D341Med (cell line): ENCODE data around the gene PIK3CB.
"Not testable (repeated sequence)": the region's sequence is repeated elsewhere in the genome, so short reads cannot be mapped to it uniquely, and the experiment has no call there.

Experiments
- DNase-seq: peaks from one replicate; pipeline ENCODE4 v3.0.0; 2012; ENCODE audit warnings: low spot score

PIK3CB gene

DNA sequence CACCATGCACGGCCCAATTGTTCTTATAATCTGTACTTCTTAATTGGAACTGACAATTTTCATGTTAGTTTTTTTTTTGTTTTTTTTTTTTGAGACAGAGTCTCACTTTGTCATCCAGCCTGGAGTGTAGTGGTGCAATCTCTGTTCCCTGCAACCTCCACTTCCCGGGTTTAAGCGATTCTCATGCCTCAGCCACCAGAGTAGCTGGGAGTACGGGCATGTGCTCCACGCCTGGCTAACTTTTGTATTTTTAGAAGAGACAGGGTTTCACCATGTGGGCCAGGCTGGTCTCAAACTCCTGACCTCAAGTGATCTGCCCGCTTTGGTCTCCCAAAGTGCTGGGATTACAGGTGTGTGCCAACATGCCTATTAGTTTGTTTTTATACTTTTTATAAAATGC lies 153.8 kb downstream of the PIK3CB start:
- DNase-seq = not testable (repeated sequence)

DNA sequence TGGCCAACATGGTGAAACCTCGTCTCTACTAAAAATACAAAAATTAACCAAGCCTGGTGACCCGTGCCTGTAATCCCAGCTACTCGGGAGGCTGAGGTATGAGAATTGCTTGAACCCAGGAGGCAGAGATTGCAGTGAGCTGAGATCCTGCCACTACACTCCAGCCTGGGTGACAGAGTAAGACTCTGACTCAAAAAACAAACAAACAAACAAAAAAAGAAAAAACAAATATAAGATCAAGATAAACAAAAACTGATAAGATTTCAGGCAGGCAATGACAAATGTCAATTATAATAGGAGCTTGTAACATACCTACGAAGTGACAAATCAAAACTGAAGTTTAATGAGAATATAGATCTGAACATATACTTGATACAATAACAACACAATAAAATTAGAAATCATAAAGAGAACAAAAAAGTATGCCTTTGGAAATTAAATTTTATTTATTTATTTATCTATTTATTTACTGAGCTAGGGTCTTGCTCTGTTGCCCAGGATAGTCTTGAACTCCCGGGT lies 155.8 kb downstream of the PIK3CB start:
- DNase-seq = no peak

- DNase-seq = no peak
These were observed 156.6 kb downstream of the PIK3CB start for GRCh38 chr3:138678086-138678485.

DNA sequence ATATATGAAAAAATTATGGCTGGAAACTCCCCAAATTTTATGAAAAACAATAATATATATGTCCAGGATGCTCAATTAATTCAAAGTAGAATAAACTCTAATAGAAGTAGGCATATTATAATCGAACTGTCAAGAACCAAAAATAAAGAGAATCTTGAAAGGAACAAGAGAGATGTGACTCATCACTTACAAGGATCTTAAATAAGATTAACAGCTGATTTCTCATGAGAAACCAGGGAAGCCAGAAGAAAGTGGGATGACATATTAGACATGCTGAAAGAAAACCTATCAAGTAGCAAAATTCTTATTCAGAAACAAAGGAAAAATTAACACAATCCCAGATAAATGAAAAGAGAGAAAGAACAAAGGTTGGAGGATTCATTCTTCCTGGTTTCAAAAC lies 159.3 kb downstream of the PIK3CB start:
- DNase-seq = no peak

GRCh38 chr3:138673641-138674530 lies 160.8 kb downstream of the PIK3CB start:
- no peak for DNase-seq

GRCh38 chr3:138670407-138670806 lies 164.3 kb downstream of the PIK3CB start:
- no peak for DNase-seq

- no peak for DNase-seq
These were observed 166.6 kb downstream of the PIK3CB start for GRCh38 chr3:138668107-138668506.

DNA sequence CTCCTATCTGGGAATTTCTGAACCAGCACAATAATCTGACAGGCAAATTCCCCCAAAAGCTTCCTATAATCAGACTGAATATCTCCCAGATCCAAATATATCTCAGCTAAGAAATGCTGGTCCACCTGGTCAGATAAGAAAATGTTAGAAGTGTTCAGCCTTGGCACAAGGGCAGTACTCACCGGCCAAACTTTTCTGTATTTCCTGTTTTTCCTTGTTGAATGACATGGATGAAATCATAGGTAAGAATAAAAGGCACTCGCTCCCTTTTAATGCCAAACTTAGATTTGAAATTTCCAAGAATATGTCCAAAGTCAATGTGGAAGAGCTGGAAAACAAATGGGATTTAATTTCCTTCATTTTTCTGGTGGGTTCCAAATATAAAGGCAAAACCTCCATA lies 177.2 kb downstream of the PIK3CB start:
- DNase-seq = no peak

DNA sequence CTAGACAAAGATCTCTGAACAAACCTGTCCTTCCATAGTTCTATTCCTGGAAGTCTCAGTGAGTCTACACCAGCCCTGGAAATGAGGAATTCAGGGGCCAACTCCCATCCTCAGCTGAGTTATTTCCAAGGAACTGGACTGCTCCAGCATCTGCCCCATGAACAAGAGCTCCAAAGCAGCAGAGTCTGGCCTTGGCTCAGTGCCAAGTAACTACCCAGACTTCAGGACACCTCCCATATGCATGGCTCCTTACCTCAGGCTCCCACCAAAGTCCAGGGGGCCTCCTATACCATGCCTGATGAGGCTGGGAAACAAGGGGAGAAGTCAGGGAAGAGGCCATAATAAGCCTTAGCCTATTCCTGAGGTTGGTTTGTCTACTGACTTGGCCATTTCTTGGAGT lies 181.2 kb downstream of the PIK3CB start:
- DNase-seq = no peak

DNA sequence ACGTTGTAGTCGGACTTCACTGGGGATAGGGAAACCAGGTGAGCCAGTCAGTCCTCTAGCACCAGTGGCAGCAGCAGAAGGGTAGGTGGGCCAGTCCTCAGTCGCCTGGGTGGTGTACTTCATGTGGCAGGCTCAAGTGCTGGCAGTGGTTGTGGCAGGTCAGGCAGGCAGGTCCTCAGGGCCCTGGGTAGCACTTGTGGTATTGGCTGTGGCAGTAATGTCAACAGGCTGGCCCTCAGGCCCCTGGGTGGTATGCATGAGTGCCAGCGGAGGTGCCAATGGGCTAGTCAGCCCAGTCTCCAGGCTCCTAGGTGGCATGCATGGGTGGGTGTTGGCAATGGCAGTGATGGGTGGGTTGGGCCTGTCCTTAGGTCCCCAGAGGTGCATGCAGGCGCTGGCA lies 185.6 kb downstream of the PIK3CB start:
- DNase-seq = no peak

GRCh38 chr3:138646513-138646912 lies 188.2 kb downstream of the PIK3CB start:
- DNase-seq = no peak

DNA sequence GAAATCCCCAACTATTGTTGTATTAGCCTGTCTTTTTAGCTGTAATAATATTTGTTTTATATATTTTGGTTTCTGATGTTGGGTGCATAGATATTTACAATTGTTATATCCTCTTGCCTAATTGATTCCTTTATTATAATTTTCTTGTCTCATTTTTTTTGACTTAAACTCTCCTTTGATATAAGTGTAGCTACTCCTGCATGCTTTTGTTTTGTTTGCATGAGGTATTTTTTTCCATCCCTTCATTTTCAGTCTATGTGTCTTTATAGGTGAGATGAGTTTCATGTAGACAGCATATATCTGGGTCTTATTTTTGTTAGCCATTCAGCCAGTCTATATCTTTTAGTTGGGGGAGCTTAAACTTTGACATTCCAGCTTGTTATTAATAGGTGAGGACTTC lies 188.7 kb downstream of the PIK3CB start:
- no peak for DNase-seq

GRCh38 chr3:138642927-138643253 lies 191.8 kb downstream of the PIK3CB start:
- no peak for DNase-seq

GRCh38 chr3:138642226-138642926 lies 192.4 kb downstream of the PIK3CB start:
- DNase-seq = no peak

DNA sequence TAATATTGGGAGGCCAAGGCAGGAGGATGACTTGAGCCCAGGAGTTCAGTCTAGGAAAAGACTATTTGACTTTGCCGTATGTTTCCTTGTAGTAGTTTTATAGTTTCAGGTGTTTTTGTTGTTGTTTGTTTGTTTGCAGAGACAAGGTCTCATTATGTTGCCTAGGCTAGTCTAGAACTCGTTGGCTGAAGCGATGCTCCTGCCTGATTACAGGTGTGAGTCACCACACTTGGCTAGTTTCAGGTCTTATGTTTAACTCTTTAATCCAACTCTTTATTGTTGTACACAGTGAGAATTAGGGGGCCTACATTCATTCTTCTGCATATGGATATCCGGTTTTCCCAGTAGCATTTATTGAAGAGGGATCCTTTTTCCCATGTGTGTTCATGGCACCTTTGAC lies 194.2 kb downstream of the PIK3CB start:
- no peak for DNase-seq

DNA sequence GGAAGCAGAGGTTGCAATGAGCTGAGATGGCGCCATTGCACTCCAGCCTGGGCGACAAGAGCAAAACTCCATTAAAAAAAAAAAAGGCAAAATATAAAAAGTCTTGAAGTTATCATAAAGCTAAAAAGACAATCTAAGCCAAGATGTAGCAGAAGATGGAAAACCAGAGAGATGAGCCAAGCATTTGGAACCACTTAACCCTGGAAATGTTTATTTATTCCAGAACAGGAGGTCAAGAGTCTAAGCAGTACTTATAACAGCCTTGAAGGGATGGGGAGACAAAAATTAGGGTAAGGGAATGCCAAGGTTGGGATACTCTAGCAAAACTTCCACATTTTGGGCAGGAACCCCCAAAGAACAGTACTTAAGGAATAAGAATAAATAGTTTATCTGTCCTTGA lies 196.1 kb downstream of the PIK3CB start:
- DNase-seq = no peak

- DNase-seq = no peak
These were observed 205.2 kb downstream of the PIK3CB start for GRCh38 chr3:138629526-138629925.

- no peak for DNase-seq
These were observed 208.9 kb downstream of the PIK3CB start for GRCh38 chr3:138625707-138626365.

DNA sequence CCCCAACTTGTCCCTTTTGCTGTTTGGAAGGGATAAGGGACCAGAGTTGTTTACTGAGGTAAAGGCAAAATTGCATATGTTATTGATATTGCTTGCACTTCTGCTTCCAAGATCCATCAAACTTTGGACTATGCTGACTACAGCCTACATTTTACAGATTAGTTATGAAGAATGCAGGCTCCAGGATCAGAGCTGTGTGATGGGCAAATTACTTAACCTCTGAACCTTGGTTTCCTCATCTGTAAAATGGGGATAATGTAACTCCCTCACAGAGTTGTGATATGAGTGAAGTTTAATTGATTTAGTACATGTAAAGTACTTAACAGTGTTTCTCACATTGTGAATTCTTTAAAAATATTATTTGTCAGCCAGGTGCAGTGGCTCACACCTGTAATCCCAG lies 210.2 kb downstream of the PIK3CB start:
- no peak for DNase-seq

DNA sequence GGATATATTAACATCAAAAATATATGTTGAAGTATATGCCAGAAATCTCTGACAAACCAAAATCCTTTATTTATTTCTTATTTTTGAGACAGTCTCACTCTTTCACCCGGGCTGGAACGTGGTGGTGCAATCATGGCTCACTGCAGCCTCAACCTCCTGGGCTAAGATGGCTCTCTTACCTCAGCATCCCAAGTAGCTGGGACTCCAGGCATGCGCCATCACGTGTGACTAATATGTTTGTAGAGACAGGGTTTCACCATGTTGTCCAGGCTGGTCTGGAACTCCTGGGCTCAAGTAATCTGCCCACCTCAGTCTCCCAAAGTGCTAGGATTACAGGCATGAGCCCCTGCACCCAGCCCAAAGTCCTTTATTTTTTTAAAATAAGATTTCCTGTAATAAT lies 214.3 kb downstream of the PIK3CB start:
- DNase-seq = no peak

GRCh38 chr3:138615462-138615861 lies 219.3 kb downstream of the PIK3CB start:
- DNase-seq = no peak

- DNase-seq = no peak
These were observed 224.8 kb downstream of the PIK3CB start for GRCh38 chr3:138609898-138610266.
